ENCODE data around the gene TRAM2.
A peak's percentile ranks its signal among the peaks of the same experiment; 100 is the strongest.

Gene TRAM2

DNA sequence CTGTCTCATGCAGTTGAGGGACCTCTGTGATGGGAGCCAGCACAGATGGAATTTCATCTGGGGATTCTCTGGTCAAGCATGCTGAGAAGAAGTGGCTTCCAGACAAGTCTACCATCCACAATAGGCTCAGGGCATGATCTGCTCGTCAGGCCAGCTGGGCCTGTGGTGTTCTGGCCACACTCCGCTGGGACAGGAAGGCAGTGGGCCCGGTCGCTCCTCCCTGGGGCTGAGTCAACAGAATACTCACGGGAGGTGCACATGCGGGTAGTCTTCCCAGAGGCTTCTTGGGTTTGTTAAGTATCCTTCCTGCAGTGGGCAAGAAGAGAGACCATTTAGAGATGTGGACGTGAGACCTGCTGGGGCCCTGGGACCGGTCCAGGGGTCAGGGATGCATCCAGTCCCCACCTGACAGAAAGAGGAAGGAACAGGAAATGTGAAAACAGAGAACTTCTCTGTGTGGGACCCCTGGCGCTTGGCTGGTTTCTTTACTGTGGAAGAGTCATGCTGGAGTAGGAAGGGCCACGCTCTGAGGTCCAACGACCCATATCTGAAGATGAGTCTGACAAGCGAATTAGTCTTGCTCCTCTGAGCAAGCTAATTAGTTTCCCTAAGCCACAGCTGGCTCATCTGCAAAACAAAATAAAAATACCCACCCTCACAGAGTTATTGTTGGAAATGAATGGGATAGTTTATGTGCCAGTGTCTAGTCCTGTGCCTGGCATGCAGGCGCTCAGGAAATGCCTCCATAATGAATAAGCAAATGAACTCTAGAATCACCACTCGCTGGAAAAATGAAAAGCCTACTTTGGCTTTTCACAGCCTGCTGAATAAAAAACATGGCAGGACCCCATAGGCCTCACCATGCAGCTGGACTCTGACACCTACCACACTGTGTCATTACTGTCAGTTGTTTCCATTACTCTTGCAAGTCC is 67.3 kb downstream of the TRAM2 start:
- DNase-seq (ENCODE audit: low spot score), result no peak

DNA sequence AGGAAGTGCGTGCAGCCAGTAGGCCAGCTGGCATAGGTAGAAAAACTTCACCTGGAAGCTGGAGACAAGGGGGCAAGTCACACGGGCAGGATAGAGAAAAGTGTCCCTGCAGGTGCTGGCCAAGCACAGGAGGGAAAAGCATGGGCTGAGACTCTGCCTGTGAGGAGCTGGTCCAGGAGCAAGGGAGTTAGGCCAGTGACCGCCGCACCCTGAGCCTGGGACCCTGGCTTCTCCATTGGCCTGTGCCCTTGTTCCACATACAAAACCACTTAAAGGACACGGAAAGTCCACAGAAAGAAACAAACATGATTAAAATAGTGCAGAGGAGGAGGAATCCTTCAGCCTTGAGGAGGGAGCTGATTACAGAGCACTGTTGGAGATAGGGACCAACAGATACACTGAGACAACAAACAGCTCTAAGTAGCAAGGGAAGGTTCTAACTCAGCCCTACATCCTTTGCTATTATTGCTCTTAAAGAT is 68.6 kb downstream of the TRAM2 start:
- no peak for DNase-seq (ENCODE audit: low spot score)

DNA sequence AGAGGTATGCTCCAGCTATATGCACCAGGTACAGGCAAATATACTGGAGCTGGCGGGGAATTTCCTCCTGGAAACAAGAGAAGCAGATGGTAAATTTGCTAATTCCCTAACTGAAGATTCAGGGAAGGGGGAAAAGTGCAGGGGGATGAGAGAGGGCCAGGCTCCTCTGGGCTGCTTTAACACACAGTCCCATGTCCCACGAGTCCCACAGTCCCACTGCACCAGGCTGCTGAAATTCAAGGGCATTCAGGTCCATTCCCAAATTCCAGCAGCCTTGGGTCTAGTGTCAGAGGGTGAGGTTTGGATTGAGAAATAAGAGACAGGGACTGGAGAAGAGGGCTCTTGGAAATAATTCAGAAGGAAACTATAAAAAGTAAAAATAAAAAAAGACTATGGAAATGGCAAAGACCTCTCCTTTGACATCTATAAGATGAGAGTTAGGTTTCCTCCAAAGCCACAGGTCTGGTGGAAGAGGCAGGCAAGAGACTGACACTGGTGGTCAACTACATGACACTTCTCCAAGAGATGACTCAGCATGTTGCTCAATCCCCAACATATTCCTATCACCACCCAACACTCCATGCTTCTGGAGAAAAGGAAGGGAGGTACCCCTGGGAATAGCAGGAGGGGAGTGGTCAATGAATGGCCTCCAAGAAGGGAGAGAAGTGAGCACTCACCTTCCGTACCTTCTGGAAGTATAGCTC is 69.2 kb downstream of the TRAM2 start:
- DNase-seq (ENCODE audit: low spot score), result no peak

DNA sequence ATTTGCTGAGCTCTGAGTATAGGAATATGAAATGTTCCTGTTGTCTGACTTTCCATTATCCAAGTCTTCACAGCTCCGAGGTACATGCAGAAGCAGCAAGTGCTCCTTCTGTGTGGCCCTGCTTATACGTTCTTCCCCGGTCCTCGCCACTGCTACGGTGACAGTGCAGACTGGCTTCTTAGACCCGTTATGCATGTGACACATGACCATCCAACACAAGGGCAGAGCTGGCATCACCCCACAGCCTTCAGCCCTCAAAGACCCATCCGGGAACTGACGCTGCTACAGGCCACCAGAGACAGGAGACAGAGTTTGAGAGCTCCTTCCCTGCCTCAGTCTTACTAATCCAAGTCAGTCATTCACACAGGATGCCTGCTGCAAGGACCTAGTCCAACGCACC is 70.4 kb downstream of the TRAM2 start:
- no peak for DNase-seq (ENCODE audit: low spot score)

DNA sequence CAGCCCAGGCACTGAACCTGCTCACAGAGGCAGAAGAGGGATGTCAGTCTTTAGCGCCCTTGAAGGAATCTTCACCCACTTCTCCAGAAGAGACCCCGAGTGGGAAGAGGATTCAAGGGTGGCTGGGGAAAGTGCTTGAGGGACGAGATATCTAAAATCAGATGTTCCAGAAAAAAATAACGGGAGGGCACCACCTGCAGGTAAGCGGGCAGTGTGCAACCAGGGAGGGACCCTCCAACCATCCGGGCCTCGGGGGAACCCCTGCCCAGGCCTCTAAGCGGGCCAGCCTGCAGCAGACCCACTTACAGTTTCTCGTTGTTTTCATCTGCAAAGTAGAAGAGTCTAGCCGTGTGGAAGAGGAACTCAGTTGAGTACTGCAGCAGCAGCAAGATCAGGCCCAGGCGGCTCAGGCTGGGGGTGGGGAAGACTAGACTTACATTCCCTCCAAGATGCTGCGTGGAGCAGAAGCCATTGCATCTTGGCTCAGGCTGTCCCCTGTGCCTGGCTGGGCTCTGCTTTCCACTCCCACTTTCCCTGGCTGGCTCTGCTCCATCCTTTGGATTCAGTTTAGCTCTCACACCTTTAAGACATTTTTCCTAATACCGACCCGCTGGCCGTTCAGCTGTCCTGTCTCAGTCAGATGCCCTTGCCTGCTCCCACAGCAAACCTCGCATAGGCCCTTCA is 71.0 kb downstream of the TRAM2 start:
- no peak for DNase-seq (ENCODE audit: low spot score)

DNA sequence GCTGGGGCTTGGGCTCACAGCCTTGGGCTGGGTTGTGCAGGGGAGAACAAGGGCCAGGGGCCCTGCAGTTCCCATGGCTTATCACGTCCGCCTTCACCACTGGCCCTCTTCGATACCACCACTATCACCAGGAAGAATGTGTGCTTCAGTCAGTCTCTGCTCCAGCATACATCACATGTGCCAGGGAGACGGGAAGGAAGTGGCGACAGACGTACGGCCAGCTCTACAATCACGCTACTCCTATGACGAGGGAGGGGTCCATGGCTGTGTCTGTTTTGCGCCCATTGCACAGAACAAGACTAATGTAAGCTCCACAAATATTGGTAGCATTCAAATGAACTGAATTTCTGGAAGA is 72.1 kb downstream of the TRAM2 start:
- DNase-seq (ENCODE audit: low spot score), result no peak

DNA sequence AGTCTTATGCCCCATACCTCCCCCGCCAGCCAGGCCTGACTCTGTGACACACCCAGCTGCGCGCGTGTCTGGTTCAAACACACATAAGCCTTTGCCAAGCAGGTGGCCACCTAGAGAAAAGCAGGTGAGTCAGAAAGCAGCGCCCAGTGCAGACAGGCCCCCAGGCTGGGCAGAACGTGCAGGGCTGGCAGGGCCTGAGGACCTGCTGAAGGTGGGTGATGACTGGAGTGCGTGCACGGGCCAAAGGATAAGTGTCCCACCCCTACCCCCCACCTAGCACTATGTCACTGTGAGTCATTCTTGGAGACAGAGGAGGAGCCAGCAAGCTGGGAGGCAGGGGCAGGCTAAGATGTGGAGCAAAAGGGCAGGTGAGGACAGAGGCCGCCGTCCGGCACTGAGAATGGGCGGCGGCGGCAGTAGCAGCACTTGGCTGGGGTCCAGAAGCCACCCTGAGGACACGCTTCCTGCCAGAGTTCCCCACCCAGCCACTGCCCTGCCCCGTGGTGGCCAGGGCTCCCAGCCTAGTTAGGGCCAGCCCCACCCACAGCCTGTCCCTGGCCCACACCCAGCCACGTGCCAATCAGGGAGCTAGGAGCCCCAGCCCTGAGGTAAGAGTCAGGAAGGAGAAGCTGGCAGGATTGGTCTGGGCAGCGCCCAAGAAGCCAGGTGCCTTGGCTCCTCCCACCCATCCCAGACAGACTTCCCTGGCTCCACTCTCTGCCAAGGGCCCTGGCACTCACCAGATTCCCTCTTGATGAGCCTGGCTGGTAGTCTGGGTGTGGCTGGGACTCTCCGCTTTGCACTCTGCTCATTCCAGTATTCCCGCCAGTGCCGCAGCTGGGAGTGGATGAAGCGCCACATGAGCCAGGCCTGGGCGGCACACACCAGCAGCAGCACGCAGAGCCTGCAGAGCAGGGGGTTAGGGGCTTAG is 72.7 kb downstream of the TRAM2 start:
- DNase-seq (ENCODE audit: low spot score), result peak; percentile 50

DNA sequence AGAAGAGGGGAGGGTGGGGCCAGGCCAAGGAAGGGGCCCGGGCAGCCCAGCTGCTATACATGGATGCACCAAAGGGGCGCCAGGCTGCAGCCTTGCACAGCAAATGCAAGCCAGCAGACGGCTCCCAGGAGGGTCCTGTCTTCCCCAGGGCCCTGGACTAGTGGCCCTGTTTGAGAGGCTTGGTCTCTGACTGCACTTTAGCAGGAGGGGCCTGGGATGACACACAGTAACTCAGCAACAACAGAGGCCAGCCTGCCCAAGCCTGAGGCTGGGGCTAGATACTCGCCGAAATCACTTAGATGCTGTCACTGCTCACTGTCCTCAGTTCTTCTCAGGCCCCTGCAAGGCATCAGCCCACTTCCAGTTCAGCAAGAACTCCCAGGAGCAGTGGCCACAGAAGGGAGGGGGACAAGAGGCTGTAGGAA is 73.5 kb downstream of the TRAM2 start:
- no peak for DNase-seq (ENCODE audit: low spot score)

DNA sequence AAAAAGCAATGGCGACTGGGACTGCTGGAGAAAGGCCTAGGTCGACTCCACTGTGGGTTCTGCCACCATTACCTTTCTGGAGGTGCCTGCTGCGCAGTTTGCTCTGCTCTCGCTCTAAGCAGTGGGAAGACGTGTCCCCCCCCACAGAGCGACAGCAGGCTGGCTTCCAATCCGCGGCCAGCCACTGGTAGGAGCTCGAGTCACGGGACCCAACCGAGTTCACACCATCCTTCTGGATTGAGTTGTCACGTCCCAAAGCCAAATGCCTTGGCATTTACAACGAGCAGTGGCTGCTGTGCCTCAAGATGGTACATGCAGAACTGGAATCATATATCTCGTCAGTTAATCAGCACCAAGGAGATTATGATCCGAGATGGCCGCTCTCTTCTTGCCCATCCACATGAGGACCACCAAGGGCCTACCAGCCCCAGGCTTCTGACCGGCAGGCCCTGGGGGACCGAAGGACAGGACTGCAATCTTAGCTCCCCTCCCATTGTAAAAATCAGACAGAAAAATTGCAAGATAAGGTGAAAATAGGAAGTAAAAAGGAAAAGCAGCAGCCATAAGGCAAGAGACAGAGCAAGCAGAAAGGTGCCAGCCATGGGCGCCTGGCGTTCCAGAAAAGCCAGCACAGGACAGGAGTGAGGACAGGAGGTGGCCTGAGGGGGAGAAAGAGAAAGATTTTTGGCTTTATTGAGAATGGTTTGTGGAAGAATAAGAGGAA is 74.4 kb downstream of the TRAM2 start:
- DNase-seq (ENCODE audit: low spot score), result no peak

DNA sequence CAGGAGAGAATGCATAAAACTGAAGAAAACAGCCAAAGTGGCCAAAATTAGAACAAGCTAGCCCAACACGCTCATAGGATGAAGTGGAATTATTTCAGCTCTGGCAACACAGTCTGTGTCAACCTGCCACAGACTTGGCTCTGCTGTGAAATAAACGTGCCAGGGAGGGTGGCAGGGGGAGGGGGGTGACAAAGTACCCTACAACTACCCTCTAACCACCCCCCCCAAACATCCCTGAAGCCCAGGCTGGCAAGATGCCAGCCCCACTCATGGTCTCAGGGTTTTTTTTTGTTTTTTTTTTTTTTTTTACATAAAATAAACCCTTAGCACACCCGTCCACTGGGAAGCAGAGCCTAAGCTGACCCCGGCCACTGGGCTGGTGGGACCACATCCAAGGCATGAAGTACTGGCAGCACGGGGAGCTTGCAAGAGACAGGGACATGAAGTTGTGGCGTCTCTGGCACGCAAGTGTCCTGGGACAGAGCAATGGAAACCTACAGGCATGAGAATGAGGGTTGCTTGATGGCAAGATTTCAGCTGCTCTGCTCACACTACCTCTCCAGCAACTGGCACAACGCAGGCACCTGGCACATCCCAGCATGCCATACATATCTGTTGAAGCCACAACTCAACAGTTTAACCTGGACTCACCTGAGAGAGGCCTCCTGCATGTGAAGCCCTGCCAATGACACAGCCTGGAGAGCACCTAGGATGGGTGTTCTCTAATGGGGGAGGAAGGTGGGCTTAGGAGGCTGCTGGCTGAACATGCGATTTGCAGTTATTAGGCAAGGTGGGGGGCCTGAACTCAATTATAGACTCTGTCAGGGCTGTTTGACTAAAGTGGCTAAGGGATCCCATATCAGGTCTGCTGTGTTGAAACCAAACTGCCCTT is 76.4 kb downstream of the TRAM2 start:
- DNase-seq (ENCODE audit: low spot score), result no peak

DNA sequence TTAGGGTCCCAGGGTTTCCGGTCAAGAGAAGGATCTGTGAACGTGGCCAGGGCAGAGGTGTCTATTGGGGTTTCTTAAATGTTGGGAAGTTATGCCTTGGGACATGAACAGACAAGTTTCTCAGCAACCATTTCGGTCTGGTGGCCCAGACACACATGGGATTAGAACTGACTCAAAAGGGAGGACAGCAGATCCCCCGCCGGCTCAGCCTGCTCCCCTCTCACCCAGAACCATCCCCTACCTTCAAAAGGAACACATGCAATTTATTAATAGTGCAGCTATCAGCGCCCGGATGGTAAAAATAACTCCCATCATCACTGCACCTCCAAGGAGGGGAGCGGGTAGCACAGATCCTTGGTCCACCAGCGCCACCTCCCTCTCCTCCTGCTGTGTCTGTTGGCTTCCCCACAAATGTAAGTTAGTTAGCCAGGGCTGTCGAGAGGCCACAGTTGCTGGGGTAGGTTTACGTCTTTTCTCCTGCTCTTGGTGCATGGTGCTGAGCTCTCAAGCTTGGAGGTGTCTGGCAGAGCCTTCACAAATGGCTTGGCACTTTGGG is 77.1 kb downstream of the TRAM2 start:
- DNase-seq (ENCODE audit: low spot score), result no peak

DNA sequence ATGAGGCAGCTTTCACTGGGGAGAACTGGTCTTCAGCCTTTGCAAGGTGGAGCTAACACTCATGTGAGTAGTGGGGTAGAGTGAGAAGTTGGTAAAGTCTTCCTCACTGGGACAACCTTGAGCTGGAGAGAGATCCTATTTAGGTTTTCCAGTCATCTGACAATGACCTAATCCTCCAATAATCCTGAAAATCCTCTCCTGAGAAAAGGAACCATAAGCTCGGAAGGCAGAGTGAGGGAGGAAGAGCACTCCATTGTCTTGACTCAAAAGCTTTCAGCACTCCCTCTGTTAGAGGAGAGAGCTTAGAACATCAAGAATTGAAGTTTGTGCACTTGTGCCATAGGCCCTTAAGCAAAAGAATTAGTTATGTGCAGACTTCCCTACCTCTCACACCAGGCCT is 77.8 kb downstream of the TRAM2 start:
- DNase-seq (ENCODE audit: low spot score), result no peak

DNA sequence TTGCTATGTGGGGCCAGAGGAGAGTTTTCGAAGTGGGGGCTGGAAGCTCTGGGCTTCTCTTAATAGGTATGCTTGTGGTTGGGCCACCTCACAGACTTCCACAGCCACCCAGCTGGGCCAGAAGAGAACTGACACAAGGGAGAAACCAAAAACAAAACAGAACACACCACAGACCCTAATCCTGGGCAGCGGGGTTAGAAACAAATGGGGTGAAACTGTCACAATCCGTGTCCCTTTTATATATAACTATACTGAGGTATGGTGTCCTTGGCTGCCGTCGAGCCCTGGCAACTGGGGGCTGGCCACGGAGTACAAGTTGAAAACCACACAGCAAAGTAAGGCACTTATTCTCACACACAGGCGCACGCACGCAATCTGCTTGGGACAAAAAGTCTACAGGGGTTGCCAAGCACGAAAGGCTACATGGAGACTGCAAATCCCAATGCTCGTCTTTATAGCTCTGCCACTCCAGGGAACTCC is 78.3 kb downstream of the TRAM2 start:
- DNase-seq (ENCODE audit: low spot score), result no peak

DNA sequence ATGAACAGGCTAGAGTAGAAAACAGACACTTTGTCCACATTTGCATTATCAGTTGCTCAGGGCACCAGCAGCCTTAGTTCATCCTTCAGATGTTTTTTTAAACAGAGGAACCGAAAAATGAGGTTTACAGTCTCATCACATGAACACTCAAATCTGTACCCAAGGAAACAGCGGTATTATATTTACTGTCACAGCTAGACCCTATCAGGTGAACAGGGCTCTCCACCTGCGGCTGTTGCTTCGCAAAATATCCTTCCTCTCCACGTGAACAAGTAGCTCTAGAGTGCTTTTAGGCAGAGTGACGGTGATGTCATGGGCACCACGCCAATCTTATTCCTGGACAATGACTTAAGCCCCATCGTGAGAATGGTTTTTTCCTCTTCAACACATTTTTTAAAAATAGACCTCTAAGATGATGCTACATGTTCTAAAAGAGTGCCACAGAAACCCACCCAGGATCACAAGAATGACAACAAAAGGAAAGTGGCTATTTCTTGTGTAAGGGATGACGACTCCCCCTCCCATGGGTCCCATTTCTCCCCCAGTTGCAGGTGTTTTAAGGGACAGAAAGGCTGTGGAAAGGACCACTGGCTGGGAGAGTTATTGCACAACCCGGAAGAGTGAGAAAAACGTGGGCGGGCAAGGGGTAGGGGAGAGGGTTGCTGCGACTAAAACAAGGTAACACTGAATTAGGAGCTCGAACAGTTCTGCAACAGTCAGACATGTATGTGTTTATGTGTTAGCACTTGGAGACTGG is 79.0 kb downstream of the TRAM2 start:
- DNase-seq (ENCODE audit: low spot score), result no peak

DNA sequence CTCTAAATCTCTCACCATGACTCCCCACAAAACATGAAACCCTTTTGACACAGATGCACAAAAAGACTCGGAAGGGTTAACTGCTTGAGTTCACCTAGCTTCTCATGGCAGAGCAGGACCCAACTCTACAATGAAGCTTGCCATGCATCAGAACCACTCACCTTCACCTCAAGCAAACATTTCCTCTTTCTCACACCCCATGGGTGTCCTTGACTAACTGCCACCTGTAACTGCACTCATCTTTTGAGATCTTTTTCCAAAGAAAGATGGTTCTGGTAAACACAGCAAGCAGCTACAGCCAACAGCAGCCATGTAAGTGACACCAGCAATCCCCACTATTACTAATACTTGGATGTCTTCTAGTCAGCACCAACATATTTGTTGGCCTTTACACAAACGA is 80.2 kb downstream of the TRAM2 start:
- no peak for DNase-seq (ENCODE audit: low spot score)

DNA sequence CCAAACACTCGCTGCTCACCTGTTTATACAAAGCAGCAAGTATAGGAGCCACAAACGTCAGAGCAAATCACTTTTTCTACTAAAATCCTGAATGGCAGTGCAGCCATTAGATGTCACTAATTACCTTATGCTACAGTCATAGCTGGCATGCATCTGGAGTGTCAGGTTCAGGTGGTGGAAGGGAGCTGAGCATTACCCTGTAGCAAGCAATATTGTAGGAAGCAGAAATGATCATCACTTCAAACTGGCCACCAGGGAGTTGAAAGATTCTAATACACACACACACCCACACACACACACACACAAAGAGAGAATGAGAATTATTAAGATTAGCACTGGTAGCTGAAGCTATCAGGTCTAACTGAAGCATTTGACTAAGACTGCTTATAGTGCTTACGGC is 80.9 kb downstream of the TRAM2 start:
- DNase-seq (ENCODE audit: low spot score), result no peak

DNA sequence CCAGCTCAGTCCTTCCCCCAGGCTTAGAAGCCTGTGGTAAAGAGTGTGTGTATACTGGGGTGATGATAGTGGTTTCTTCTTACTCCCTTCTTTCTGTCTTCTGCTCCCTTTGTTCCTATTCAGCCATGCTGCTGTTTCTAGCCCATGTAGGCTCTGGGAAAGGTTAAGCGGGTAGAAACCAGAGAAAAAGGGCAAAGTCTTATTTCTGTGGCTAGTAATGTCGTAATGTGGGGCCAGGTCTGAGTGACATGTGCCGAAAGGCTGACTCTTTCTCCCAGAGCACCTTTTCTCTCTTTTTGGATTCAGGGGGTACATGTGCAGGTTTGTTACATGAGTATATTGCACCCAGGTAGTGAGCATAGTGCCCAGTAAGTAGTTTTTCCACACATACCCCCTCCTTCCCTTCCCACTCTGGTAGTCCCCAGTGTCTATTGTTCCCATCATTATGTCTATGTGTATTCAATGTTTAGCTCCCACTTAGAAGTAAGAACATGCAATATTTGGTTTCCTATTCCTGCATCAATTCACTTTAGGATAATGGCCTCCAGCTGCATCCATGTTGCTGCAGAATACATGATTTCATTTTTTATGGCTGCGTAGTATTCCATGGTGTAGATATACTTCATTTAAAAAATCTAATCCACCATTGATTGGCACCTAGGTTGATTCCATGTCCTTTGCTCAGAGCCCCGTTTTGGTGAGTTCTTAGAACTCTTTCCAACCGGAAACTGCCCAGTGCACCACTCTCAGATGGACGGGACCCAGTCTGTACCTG is 82.4 kb downstream of the TRAM2 start:
- no peak for DNase-seq (ENCODE audit: low spot score)

DNA sequence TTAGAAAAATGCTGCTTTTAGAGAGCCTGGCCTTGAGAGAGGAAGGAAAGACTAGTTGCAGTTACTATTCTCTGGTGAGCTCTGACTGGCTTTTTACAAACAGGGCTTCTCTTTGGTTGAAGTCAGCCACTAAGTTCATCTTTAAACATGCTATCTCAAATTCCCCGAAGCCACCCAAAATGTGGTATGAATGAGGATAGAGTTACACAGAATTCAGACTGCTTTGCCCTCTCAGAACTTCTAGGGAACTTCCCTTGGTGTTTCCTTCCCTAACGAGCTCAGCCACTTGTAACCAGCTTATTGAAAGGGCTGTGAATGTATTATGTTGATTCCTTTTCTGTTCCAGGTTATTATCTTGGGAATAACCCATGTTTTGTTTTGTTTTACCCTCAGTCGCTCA is 83.2 kb downstream of the TRAM2 start:
- no peak for DNase-seq (ENCODE audit: low spot score)
